Measurements from ENCODE around the gene NPM3. TPM values are rescaled to one million over a fixed set of nuclear protein-coding genes. Genes with fewer than 3 reads are reported as not detected.

Gene NPM3
- total and polyA plus RNA-seq, 2 of the 4 experiments (the other 2 are of a cell fraction), result 84.1 to 112 TPM

DNA sequence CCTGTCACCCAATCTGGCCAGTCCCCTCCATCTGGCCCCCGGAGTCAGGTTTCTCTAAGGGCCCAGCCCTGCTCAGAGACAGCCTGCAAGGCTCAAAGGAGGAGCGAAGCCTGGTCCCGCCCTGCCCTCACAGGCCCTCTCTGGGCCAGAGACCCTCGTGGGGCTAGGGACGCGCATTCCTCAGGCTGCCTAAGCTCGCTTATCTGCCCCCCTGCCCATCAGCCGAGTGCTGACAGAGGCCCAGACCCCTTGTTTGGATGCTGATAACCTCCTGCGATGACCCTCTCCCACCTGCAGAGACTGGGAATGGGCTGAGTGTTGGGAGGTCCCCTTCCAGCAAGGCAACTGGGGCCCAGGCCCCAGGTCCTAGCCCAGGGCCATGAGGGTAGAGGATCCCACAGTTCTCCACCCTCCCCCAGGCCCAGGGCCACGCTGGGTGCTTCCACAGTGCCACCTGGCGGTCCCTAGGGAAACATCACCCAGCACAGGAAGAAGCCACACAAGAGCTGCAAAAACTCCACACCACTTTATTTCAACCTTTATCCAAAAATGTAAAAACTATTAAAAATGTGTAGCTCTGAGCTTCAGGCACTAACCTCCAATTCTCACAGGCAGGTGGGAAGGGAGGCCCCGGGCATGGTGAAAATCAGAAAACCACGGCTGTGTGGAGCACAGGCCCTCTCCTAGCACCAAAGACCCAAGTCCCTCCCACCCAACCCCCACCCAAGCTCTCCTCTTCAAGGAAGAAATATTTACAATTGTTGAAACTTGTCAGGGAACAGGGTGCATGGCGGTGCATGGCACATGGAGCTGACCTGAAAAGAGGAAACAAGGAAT lies 2.2 kb downstream of the NPM3 start:
- peaks cover 40% of the 10 kb centered on the region for H4K20me1 ChIP-seq (ENCODE audit: insufficient read depth, low read length)
- peak; percentile 64 for DNase-seq
- dilution Hi-C loops (cut with HindIII; ENCODE audit: low sequenced_read_pairs, unreplicated experiment), result no loop called here
- no peak overlapping the region for H3K4me2 ChIP-seq (ENCODE audit: low read depth, low read length)
- intact Hi-C loops (cut with micrococcal nuclease), result loop anchor here (1.0 to 10.0 kb wide), 4 partner anchors 179 to 620 kb away; no protein-coding TSS in a partner anchor
- POLR2A ChIA-PET (ENCODE audit: unreplicated experiment), result interaction anchor here (0.6 kb wide), 1 partner anchor 287 kb away, joined by 3 read pairs; no protein-coding TSS in a partner anchor
- H3K27me3 ChIP-seq (ENCODE audit: control insufficient read depth, insufficient read depth, low read length), result peaks cover 19% of the 10 kb centered on the region
- H3K9ac ChIP-seq (ENCODE audit: low read depth, low read length), result no peak overlapping the region
- H2AFZ ChIP-seq (replicated peaks; ENCODE audit: low read length, poor library complexity), result peak overlapping the region; percentile 61
- no peak overlapping the region for H3K18ac ChIP-seq (ENCODE audit: low read depth, low read length)
- no peak overlapping the region for H2BK120ac ChIP-seq (ENCODE audit: low read depth, low read length)
- CTCF ChIA-PET, result interaction anchor here (0.6 to 1.6 kb wide), 9 partner anchors 9 to 339 kb away, joined by 3 to 9 read pairs (median 4); no protein-coding TSS in a partner anchor
- 0 out of 2 replicates have a peak overlapping the region, but pooled peaks have one; percentile 2 for H2AK5ac ChIP-seq (ENCODE audit: low read depth, low read length)
- H2BK15ac ChIP-seq (ENCODE audit: low read depth, low read length), result no peak overlapping the region
- H3K14ac ChIP-seq (replicated peaks; ENCODE audit: low read depth, low read length), result no peak overlapping the region
- H4K5ac ChIP-seq (ENCODE audit: low read depth, low read length), result no peak overlapping the region
- no peak overlapping the region for H3K27ac ChIP-seq (ENCODE audit: insufficient read depth, low read length)
- H3K4ac ChIP-seq (ENCODE audit: low read depth, low read length), result no peak overlapping the region
- H4K8ac ChIP-seq (ENCODE audit: low read depth in 2 of 2, low read length in 2 of 2), result no peak overlapping the region
- no peak overlapping the region for H2BK5ac ChIP-seq (ENCODE audit: low read depth, low read length, poor library complexity, severe bottlenecking)
- peaks cover 6% of the 10 kb centered on the region for H3K36me3 ChIP-seq (ENCODE audit: control insufficient read depth, insufficient read depth, low read length)
- no peak overlapping the region for H2BK20ac ChIP-seq (ENCODE audit: low read depth, low read length)
- H3K79me1 ChIP-seq (ENCODE audit: low read depth in 1 of 2, low read length in 2 of 2), result peaks cover 19 to 44% of the 10 kb centered on the region in 2 experiments; a peak in 3 of 4 replicates
- no TSS peak for BruUV-seq (replicated peaks)
- H2AK9ac ChIP-seq (replicated peaks; ENCODE audit: low read depth, low read length, poor library complexity), result peak overlapping the region; percentile 75
- no peak overlapping the region for H3K4me3 ChIP-seq (ENCODE audit: insufficient read depth, low read depth, low read length)
- in situ Hi-C loops (cut with MboI; ENCODE audit: low sequenced_read_pairs), result loop anchor here (5.0 kb wide), 2 partner anchors 174 to 569 kb away; no protein-coding TSS in a partner anchor
- H3K4me1 ChIP-seq (ENCODE audit: control insufficient read depth, insufficient read depth, low read length), result peaks cover 11% of the 10 kb centered on the region
- peak; percentile 76 for ATAC-seq (ENCODE audit: low read depth)
- 5% methylated on average over 2 of the region's 14 CpGs; no CpG with 5 or more reads in 1 of the 2 experiments for WGBS, 2 experiments (ENCODE audit: extremely low coverage in 2 of 2, insufficient read length in 1 of 2)
- TF ChIP-seq MAZ (IDR thresholded peaks at IDR 0.05; ENCODE audit: borderline replicate concordance, low read depth, low read length), result no peak; the same call in 1 of the 2 replicates
- no peak for TF ChIP-seq BHLHE40 (IDR thresholded peaks at IDR 0.05; ENCODE audit: low read depth, low read length)
- peak; percentile 85 for TF ChIP-seq RAD21 (IDR thresholded peaks at IDR 0.05; ENCODE audit: low read length)
- peak; percentile 89 for TF ChIP-seq SMC3 (IDR thresholded peaks at IDR 0.05; ENCODE audit: low read depth, low read length)
- TF ChIP-seq, protein P1, sequence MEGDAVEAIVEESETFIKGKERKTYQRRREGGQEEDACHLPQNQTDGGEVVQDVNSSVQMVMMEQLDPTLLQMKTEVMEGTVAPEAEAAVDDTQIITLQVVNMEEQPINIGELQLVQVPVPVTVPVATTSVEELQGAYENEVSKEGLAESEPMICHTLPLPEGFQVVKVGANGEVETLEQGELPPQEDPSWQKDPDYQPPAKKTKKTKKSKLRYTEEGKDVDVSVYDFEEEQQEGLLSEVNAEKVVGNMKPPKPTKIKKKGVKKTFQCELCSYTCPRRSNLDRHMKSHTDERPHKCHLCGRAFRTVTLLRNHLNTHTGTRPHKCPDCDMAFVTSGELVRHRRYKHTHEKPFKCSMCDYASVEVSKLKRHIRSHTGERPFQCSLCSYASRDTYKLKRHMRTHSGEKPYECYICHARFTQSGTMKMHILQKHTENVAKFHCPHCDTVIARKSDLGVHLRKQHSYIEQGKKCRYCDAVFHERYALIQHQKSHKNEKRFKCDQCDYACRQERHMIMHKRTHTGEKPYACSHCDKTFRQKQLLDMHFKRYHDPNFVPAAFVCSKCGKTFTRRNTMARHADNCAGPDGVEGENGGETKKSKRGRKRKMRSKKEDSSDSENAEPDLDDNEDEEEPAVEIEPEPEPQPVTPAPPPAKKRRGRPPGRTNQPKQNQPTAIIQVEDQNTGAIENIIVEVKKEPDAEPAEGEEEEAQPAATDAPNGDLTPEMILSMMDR (conservative IDR thresholded peaks at IDR 0.05; ENCODE audit: low read depth, low read length), result peak; percentile 93
- TF ChIP-seq RCOR1 (IDR thresholded peaks at IDR 0.05; ENCODE audit: insufficient replicate concordance, low read length), result no peak
- H3K9me3 ChIP-seq (ENCODE audit: control insufficient read depth, insufficient read depth, low read length), result no peaks in the 10 kb centered on the region
- no peak overlapping the region for H3K56ac ChIP-seq (ENCODE audit: extremely low read depth, insufficient read depth, low read length)
- H3K23ac ChIP-seq (ENCODE audit: low read depth, low read length), result no peak overlapping the region
- H3K9me1 ChIP-seq (ENCODE audit: insufficient read depth, low read length), result no peaks in the 10 kb centered on the region
- H4K91ac ChIP-seq (ENCODE audit: insufficient read depth, low read depth, low read length), result no peak overlapping the region
